ENCODE data around the gene CASZ1. TPM values are rescaled to one million over a fixed set of nuclear protein-coding genes. Genes with fewer than 3 reads are reported as not detected.
A peak's percentile ranks its signal among the peaks of the same experiment; 100 is the strongest.

Gene CASZ1, protein sequence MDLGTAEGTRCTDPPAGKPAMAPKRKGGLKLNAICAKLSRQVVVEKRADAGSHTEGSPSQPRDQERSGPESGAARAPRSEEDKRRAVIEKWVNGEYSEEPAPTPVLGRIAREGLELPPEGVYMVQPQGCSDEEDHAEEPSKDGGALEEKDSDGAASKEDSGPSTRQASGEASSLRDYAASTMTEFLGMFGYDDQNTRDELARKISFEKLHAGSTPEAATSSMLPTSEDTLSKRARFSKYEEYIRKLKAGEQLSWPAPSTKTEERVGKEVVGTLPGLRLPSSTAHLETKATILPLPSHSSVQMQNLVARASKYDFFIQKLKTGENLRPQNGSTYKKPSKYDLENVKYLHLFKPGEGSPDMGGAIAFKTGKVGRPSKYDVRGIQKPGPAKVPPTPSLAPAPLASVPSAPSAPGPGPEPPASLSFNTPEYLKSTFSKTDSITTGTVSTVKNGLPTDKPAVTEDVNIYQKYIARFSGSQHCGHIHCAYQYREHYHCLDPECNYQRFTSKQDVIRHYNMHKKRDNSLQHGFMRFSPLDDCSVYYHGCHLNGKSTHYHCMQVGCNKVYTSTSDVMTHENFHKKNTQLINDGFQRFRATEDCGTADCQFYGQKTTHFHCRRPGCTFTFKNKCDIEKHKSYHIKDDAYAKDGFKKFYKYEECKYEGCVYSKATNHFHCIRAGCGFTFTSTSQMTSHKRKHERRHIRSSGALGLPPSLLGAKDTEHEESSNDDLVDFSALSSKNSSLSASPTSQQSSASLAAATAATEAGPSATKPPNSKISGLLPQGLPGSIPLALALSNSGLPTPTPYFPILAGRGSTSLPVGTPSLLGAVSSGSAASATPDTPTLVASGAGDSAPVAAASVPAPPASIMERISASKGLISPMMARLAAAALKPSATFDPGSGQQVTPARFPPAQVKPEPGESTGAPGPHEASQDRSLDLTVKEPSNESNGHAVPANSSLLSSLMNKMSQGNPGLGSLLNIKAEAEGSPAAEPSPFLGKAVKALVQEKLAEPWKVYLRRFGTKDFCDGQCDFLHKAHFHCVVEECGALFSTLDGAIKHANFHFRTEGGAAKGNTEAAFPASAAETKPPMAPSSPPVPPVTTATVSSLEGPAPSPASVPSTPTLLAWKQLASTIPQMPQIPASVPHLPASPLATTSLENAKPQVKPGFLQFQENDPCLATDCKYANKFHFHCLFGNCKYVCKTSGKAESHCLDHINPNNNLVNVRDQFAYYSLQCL (N-terminal part only)
- total RNA-seq (ENCODE audit: insufficient read depth, low replicate concordance), result 3.9 TPM

DNA sequence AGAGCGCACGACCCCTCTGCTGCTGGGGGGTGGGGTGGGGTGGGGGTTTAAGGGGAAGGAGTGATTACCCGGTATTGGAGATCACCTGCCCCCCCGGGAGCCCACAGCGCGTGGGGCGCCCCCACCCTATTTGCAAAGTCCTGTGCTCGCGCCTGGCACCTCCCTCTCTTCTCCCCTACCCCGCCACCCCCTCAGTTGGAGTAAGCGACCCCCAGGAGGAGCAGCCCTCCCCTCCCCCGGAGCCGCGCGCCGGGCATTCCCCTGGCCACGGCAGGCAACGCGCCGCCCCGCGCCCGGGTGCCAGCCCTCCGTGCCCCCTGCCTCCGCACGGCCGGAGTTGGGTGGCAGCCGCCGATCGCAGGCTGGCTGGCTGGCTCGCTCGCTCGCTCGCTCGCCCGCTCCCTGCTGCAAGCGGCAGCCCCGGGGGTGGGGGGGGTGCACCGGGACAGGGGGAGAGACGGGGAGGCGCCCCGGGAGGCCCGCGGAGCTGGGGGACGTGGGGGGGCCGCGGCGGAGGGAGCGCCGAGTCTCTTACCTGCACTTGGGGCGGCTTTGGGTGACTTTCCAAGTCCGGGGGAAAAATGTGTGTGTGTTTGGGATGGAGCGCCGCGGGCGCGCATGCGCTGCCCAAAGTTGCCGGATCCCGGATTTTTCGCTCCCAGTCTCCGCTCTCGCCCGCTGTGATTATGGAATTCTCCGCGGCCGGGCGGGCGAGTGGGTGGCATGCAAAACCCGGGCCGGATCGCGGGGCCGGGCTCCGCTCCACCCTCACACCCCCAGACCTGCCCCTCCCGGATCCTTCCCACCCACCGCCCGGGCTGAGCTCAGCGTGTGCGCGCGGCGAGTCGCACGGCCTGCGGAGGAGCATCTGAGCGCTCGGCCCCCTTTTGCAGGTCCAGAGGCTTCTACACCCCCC lies at the start of gene CASZ1:
TSS of gene CASZ1 (minus strand) at position 618 of the 916 bp plus-strand sequence. CDS start 102,757 bp downstream, outside the sequence.
- peak; percentile 83 for DNase-seq (ENCODE audit: low spot score)

DNA sequence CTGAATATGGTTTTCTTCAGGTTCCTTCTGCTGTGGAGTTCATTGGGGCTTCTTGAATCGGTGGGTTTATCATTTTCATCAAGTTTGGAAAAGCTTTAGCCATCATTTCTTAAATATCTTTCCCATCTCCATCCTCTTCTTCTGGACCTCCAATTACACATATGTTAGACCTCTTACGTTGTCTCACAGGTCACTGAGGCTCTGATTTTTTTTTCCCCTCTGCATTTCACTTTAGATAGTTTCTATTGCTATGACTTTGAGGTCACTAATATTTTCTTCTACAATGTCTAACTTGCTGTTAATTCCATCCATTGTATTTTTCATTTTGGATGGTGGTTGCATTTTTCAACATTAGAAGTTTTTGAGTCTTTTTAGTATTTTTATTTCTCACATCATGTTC lies 47.3 kb upstream of the CASZ1 start:
- no peak for DNase-seq (ENCODE audit: low spot score)

DNA sequence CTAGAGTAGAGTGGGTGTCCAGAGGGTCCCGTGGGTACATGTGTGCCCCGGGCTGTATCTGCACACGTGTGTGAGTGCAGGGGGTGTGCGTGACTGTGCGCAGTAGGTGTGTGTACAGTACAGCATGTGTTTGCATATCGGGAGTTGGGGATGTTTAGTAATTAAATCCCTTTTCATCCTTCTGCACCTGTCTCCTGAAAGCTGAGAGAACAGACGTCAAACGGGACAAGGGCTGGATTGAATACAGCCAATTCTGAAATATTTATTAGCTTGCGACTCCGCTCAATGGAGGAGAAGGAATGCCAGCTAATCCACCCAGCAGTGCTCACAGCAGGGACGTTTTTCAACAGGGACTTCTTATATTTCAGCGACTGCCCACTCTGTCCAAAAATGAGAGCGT lies 44.7 kb upstream of the CASZ1 start:
- no peak for DNase-seq (ENCODE audit: low spot score)

DNA sequence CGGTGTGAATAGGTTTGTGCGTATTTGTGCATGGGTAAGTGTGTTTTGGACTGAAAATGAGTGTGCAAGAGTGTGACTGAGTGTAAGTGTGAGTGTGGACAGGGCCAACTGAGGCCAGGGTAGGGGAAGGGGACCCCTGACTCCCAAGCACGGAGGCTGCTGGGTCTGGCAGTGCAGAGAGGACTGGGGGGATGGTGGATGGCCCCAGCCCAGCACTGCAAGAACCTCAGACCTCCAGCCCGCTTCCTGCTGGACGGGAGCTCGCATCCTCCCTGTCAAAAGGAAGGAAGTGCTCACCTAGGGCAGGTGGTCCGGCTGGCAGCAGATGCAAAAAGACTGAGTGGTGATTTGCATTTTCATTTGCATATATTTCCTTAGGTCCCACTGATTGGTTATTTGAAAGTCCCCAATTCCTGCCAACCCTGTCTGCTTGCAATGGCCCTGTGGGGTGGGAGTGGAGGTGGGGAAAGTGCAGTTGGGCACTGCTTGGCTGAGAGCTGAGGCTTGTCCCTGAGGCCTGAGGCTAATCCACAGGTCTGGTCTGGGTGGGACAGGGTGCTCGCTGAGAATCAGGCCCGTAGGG lies 42.8 kb upstream of the CASZ1 start:
- DNase-seq (ENCODE audit: low spot score), result no peak

DNA sequence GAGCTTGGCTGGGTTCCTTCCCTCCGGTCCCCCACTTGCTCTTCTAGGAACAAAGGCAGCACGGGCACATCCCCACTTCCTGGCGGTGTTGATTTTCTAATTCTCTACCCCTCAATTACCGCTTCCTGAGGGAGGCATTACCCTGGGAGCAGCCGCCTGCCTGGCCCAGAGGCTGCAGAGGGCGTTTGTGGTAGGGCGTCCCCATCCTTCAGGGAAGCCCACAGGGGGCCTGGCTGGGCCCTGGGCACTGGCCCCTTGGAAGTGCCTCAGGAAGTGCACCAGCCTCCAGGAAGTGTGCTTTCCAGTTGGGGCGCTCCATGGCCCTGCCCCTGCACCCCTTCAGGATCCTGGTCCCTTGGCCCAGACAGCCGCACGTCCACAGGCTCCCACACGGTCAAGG lies 42.1 kb upstream of the CASZ1 start:
- no peak for DNase-seq (ENCODE audit: low spot score)

DNA sequence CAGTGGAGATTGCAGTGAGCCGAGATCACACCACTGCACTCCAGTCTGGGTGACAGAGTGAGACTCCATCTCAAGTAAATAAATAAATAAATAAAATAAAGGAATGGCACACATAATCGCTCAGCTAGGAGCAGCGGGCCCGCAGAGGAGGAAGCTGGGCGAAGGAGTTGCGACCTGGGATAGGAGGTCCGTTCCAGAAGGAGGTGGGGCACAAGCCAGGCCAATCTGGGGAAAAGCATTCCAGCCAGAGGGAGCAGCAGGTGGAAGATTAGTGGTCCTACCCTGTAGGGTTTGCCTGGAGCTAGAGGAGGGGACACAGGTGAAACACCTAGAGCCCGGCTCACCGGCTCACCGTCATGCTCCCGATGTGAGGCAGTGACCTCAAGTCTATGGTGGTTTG lies 40.3 kb upstream of the CASZ1 start:
- DNase-seq (ENCODE audit: low spot score), result no peak

DNA sequence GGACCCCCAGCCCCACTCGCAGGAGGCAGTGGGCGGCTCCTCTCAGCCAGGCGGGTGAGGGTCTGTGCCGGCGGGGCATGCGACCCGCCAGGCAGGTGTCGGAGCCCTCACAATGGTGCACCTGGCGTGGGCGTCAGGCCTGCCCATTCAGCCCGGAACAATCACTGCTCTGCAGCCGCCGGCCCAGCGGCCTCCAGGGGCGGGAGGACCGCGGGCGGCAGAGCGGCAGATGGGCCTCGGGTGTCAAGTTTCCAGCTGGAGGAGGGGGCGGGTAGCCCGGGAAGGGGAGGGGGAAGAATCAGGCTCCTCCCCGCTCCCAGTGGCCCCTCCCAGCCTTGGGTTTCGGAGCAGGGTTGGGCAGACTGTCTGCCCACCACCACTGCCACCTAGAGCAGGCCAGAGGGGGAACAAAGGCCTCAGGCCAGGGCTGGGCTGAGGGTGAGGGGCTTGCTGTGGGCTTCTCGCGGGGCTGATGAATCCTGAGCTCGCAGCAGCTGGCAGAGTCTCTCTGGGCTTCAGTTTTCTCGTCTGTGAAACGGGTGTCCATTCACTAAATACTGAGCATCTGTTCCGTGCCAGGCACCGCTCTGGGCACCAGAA lies 39.5 kb upstream of the CASZ1 start:
- DNase-seq (ENCODE audit: low spot score), result peak; percentile 47

DNA sequence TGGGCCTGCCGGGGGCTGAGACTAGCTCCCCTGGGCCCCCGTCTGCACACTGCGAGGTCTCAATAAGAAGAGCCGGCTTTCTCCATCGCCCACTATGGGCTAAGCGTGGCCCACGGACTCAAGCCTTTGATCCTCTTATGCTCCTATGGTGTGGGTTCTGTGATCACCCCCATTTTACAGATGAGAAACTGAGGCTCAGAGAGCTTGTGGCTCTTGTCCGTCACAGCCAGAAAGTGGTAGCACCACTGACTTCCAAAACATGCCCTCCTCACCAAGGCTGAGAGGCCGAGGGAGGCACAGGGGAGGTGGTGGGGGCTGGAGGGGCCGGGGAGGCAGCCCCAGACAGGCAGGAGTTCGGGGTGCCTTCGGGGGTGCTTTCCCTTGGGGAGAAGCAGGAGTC lies 39.0 kb upstream of the CASZ1 start:
- no peak for DNase-seq (ENCODE audit: low spot score)

DNA sequence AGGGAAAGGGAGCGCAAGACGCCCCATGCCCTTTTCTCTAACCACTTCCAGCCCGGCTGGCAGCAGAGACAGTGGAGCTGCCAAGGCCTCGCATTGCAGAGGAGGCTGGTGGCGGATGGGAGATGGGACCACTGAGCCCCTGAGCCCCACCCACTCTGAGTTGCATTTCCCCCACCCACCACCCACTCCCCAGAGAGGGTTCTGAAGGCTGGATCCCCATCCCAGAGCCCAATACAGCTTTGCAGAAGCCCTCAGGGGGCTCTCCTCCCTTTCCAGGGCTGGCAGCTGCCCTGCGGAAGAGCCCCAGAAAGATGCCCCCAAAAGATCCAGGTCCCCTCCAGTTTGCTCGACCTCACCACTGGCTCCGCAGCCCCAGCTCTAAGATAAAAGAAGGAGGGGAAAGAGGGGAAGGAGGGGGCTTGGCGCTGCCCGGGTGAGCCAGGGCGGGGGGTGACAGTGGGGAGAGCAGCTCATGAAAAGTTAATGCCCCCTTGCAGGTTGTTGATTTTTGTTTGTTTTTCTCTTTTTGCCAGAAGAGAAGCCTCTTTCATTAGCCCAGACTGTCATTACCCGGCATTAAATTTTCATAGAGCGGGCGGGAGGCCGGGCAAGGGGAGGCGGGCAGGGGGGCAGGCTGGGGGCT lies 38.4 kb upstream of the CASZ1 start:
- DNase-seq (ENCODE audit: low spot score), result no peak

DNA sequence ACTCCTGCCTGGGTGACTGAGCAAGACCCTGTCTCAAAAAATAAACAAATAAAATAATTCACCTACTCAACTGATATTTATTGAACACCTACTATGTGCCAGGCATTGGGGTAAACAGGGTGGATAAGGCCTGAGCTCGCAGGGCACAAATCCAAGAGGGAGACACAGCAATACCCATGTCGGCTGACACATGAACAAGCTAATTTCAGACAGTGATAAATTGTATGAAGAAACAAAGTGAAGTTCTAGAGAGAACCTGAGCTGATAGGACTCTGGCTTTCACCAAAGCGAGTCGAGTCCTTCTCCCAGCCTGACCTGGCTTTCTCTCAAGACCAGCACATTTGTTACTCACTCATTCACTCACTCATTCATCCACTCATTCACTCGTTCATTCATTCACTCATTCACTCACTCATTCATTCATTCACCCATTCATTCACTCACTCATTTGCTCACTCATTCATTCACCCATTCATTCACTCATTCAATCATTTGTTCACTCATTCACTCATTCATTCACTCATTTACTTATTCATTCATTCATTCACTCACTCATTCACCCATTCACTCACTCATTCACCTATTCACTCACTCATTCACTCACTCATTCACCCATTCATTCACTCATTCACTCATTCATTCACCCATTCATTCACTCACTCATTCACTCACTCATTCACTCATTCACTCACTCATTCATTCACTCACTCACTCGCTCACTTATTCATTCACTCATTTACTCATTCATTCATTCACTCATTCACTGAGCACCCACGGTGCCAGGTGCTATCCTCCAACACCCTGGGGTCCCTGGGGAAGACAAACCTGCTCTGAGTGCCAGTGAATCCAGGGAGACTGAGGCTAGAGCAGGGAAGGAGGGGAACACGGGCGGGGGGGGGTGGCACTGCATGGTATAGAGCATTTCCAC lies 37.4 kb upstream of the CASZ1 start:
- no peak for DNase-seq (ENCODE audit: low spot score)

DNA sequence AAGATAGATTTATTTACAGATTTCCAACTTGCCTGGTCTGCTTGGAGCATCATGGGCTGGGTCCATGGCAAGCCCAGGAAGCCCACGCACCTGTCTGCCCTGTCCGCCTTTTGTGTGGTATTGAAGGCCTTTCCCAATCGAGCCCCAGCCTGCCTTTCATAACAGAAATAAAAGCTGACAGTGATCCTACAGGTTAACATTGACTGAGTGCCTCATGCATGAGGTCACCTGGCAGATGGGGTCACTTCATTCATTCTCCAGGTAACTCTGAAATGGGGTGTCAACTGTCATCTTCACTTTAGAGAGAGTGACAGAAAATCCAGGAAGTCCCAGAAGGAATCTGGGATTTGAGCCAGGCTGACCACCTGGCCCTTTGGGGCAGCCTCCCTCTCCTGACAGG lies 36.3 kb upstream of the CASZ1 start:
- DNase-seq (ENCODE audit: low spot score), result no peak

DNA sequence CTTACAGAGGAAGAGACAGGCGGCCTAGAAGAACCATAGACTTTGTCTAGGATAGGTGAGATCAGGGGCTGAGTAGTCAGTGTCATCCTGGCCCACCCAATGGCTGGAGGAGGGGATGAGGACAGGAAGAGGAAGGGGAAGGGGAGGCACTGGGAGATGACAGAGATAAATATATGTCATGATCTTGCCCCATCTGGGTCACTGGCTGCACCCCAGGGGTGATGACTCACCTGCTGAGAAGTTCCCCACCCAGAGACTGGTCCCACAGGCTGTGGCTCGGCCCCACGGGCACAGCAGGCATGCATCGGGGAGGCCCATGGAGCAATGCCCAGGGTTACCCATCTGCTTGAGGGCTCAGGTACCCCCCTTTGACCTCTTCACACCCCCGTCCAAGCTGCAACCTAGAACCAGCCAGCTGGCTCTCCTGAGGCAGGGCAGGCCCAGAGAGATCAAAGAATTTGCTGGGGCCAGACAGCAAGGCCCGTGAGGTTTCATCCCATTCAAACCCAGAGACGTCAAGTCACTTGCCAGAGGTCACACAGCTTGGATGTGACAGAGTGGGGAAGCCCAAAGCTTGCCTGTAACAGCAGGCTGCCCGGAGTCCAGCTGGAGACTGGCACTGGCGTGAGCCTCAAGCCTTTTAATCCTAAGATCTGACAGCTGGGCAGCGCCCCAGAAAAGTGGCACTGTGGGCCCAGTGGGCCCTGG lies 34.7 kb upstream of the CASZ1 start:
- DNase-seq (ENCODE audit: low spot score), result no peak

DNA sequence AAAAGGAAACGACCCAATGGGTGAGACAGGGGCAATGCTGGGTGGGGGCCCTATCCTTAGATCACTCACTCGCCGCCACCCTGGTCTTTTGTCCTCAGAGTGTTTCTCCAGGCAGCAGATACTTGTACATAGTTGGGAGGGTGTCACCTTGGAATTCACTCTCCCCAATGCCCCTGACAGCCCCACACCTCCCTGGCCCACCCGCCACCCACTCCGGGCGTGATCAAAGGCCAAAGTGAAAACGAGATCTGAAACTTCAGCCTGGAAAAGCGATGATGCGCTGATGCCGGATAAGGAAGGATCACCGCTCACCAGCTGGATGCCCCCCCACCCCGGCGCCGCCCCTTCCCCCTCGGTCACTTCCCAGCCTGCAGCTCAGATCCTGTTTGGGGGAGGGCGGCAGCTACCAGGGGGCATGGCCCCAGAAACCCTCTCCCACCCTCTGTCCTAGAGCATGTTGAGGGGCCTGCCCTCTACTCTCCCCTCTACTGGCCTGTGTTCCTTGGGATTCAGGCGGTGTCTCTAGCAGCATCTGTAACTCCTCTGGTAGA lies 33.6 kb upstream of the CASZ1 start:
- no peak for DNase-seq (ENCODE audit: low spot score)

DNA sequence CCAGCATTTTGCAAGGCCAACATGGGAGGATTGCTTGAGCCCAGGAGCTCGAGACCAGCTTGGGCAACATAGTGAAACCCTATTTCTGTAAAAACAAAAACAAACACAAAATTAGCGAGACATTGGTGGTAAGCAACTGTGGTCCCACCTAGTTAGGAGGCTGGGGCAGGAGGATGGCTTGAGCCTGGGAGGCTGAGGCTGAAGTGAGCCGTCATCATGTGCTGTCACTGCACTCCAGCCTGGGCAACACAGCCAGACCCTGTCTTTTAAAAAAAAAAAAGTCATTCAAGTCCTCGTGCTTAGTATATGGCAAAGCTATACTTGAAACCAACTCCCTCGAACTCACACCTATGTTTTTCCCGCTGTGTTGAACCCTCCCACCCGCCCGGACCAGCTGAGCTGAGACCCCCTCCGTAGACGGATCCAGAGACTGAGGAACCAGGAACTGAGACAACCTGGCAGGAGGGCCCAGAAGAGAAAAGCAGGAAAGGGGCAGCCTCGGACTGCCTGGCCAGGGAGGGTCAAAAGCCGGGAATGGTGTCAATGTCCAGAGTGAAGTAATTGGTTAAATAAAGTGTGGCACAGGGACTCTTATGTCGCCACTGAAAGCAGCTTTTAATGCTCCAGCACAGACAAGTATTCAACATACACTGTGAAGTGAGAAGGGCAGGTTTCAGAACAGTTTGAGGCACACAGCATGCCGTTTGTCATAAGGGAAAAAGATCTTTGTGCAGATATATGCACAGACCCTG lies 32.8 kb upstream of the CASZ1 start:
- no peak for DNase-seq (ENCODE audit: low spot score)

DNA sequence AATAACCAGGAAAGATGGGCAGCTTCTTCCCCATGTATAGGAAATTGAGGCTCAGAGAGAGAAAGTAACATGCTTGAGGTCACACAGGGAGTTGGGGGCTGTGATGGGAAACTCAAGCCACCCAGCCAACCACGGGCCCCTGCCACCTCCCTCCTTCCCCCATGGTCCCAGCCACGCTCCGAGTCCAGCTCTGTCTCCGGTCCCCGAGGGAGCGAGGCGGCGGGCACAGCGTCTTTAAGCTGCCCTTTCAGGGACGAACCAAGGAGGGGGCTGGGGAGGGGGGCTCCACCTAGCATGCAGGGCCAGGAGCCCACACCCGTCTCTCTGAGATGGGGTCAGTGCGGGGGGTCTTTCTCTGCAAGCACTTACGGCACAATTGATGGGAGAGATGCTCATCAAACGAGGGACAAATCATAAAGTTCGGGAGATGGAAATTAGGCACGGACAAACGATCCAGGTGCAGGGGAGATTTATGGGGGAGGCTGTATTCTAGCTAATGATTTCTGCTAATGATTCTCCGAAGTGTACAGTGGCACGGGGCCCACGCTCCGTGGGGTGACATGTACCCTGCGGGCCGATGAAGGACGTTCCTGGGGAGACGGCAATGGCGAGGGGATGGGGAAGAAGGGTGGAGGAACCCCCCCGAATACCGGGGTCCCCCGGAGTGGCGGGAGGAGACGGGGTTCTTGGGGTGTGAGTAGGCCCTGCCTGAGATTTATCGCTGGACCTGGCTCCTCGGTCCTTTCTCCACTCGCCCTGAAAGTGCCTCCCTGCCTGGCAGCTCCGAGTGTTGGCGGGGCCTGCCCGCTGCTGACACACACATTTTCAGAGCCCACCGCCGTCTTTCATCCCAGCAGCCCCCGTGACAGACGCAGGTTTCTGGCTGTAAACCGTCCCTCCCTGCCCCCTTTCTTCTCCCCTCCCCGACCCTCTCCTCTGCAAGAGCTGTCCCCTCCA lies 31.2 kb upstream of the CASZ1 start:
- DNase-seq (ENCODE audit: low spot score), result no peak

DNA sequence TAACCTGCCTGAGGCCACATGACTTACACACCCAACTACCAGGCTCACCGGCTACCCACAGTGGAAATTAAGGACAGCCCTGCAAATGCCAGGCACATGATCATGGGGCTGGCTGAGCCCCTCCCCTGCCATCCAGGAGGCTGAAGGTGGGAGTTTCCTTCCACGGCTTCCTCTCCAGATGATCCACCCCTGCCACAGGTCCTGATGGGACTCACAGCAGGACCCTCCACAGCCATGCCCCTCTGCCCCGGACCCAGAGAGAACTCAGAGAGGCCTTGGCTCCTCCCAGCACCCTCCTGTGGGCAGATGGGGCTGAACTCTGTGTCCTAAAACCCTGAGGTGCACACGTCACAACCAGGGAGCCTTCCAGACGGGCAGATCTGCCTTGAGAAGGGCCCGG lies 29.1 kb upstream of the CASZ1 start:
- DNase-seq (ENCODE audit: low spot score), result no peak
